Nephron progenitor cell (in vitro differentiated cells): ENCODE results near the gene TMEM139.

Source experiments
- DNase-seq: peaks from one replicate; pipeline ENCODE4 v3.0.0; 2021
- H3K27ac Mint-ChIP-seq: 2 replicates; pipeline ENCODE4 v1.8.0; 2021; ENCODE audit warnings: mild to moderate bottlenecking, moderate library complexity, mixed read lengths
- H3K27me3 Mint-ChIP-seq: 2 replicates; pipeline ENCODE4 v1.8.0; 2021; ENCODE audit warnings: mild to moderate bottlenecking, low read depth, mixed read lengths; ENCODE audit not compliant: poor library complexity
- H3K36me3 Mint-ChIP-seq: 2 replicates; pipeline ENCODE4 v1.8.0; 2021; ENCODE audit warnings: low read depth, mixed read lengths
- H3K4me1 Mint-ChIP-seq: 2 replicates; pipeline ENCODE4 v1.8.0; 2021; ENCODE audit warnings: mixed read lengths
- H3K4me3 Mint-ChIP-seq: 2 replicates; pipeline ENCODE4 v1.8.0; 2021; ENCODE audit warnings: mild to moderate bottlenecking, moderate library complexity, mixed read lengths
- H3K9me3 Mint-ChIP-seq: 2 replicates; pipeline ENCODE4 v1.8.0; 2021; ENCODE audit warnings: mild to moderate bottlenecking, moderate library complexity, mixed read lengths
- TF ChIP-seq, protein P1 (sequence below): fragments of 200-600 bp; sonication (generic); IDR thresholded peaks from 2 replicates; pipeline ENCODE4 v1.5.0; 2021; ENCODE audit warnings: antibody characterized with exemption

The TMEM139 gene

DNA sequence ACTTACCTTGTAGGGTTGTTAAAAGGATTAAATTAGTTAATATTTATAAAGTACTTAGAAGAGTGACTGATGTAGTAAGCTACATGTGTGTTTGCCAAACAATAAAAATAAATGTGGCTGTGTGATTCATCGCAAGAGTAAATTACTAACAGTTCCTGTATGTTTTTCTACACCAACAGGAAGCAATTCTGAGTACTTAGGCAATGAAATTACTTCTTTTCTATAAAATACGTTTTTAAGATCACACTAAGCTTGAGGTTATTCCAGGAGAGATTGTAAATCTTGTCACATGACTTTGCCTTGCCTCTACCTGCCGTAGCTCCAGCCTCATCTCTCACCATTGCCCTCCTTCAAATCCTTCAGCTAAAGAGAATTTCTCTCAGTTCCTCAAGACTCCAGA is 39.6 kb upstream of the TMEM139 start:
- H3K9me3 Mint-ChIP-seq, result peaks cover 4% of the 10 kb centered on the region
- H3K4me1 Mint-ChIP-seq, result peaks cover 41% of the 10 kb centered on the region
- H3K27me3 Mint-ChIP-seq, result peaks cover 35% of the 10 kb centered on the region
- no peak overlapping the region for H3K4me3 Mint-ChIP-seq
- TF ChIP-seq, protein P1, sequence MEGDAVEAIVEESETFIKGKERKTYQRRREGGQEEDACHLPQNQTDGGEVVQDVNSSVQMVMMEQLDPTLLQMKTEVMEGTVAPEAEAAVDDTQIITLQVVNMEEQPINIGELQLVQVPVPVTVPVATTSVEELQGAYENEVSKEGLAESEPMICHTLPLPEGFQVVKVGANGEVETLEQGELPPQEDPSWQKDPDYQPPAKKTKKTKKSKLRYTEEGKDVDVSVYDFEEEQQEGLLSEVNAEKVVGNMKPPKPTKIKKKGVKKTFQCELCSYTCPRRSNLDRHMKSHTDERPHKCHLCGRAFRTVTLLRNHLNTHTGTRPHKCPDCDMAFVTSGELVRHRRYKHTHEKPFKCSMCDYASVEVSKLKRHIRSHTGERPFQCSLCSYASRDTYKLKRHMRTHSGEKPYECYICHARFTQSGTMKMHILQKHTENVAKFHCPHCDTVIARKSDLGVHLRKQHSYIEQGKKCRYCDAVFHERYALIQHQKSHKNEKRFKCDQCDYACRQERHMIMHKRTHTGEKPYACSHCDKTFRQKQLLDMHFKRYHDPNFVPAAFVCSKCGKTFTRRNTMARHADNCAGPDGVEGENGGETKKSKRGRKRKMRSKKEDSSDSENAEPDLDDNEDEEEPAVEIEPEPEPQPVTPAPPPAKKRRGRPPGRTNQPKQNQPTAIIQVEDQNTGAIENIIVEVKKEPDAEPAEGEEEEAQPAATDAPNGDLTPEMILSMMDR, result no peak
- no peaks in the 10 kb centered on the region for H3K36me3 Mint-ChIP-seq
- no peak for DNase-seq
- no peak overlapping the region for H3K27ac Mint-ChIP-seq

DNA sequence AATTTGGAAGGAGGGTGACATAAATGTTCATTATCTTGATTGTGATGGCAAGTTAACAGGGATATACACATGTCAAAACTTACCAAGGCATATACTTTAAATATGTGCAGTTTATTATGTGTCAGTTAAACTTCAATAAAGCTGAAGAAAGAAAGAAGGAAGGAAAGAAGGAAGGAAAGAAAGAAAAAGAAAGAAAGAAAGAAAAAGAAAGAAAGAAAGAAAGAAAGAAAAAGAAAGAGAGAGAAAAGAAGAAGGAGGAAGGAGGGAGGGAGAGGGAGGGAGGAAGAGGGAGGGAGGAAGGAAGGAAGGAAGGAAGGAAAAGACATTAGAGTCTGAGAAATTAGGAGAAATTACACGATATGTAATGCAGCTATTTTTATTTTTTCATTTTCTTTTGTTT is 37.4 kb upstream of the TMEM139 start:
- H3K27me3 Mint-ChIP-seq, result peaks cover 28% of the 10 kb centered on the region
- peaks cover 22% of the 10 kb centered on the region for H3K4me1 Mint-ChIP-seq
- DNase-seq, result no peak
- TF ChIP-seq, protein P1, result no peak
- H3K4me3 Mint-ChIP-seq, result no peak overlapping the region
- peak overlapping the region; percentile 33 for H3K27ac Mint-ChIP-seq
- H3K9me3 Mint-ChIP-seq, result peaks cover 7% of the 10 kb centered on the region
- H3K36me3 Mint-ChIP-seq, result no peaks in the 10 kb centered on the region

DNA sequence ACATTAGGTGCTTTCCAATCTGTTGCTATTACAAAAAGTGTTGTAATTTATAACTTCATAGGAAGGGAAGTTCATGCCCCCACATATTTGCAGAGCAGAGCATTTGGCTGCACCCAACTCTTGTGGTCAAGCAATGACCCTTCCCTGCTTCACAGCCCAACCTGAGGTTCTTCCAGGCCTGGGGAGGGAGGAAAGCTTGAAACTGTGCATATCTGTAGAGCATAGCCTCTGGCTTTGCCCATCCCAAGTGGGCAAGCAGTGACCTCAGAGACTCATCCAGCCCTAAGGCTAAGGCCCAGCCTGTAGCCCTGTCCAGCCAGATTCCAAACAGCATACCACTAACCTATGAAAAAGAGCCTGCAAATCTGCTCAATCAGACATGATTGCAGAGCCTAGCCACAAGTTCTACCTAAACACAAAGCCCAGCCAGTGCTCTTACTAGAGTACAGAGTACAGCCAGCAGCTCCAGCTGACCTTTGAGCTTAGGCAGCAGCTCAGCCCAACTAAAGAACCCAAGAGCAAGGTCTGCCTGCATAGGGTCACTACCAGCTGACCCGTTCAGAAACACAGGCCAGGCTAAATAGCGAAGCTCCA is 35.9 kb upstream of the TMEM139 start:
- peaks cover 19% of the 10 kb centered on the region for H3K9me3 Mint-ChIP-seq
- peaks cover 28% of the 10 kb centered on the region for H3K27me3 Mint-ChIP-seq
- no peak for DNase-seq
- H3K4me1 Mint-ChIP-seq, result peaks cover 8% of the 10 kb centered on the region
- no peak overlapping the region for H3K4me3 Mint-ChIP-seq
- TF ChIP-seq, protein P1, result no peak
- H3K27ac Mint-ChIP-seq, result no peak overlapping the region
- H3K36me3 Mint-ChIP-seq, result peaks cover 6% of the 10 kb centered on the region

DNA sequence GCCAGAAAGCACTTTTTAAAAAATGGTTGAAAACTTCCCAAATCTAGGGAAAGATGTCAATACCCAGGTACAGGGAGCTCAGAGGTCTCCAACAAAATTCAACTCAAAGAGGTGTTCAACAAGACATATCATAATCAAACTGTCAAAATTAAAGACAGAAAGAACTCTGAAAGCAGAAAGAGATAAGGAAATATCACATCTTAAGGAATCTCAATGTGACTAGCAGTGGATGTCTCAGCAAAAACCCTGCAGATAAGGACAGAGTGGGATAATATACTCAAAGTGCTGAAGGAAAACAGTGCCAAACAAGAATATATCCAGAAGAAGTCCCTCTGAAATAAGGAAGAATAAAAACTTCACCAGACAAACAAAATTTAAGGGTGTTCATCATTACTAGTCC is 34.6 kb upstream of the TMEM139 start:
- H3K27ac Mint-ChIP-seq, result no peak overlapping the region
- peaks cover 25% of the 10 kb centered on the region for H3K9me3 Mint-ChIP-seq
- no peak for DNase-seq
- H3K36me3 Mint-ChIP-seq, result peaks cover 7% of the 10 kb centered on the region
- TF ChIP-seq, protein P1, result no peak
- H3K4me3 Mint-ChIP-seq, result no peak overlapping the region
- H3K4me1 Mint-ChIP-seq, result no peaks in the 10 kb centered on the region
- H3K27me3 Mint-ChIP-seq, result peaks cover 32% of the 10 kb centered on the region

DNA sequence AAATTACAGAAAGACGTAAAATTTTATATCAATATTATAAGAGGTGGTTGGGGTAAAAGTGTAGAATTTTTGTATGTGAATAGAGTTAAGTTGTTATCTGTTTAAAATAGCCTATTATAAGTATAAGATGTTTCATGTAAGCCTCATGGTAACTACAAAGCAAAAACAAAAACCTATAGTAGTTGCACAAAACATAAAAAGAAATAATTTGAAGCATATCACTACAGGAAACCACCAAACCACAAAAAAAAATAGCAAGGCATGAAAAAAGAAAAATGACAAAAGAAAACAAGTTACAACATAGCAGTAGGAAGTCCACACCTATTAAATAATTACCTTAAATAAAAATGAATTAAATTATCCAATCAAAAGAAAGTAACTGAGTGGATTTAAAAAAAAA is 33.9 kb upstream of the TMEM139 start:
- Mint-ChIP-seq H3K27ac (no peak overlapping the region), H3K4me3 (no peak overlapping the region), H3K36me3 (peaks cover 7% of the 10 kb centered on the region), H3K4me1 (no peaks in the 10 kb centered on the region), H3K9me3 (peaks cover 25% of the 10 kb centered on the region), H3K27me3 (peaks cover 31% of the 10 kb centered on the region)
- TF ChIP-seq, protein P1, result no peak
- no peak for DNase-seq

DNA sequence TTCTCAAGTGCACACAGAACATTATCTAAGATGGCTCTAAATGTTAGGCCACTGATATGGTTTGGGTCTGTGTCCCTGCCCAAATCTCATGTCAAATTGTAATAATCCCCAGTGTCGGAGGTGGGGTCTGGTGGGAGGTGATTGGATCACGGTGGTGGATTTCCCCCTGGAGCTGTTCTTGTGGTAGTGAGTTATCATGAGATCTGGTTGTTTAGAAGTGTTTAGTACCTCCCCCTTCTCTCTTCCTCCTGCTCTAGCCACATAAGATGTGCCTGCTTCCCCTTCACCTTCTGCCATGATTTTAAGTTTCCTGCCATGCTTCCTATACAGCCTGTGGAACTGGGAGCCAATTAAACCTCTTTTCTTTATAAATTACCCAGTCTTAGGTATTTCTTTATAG is 32.8 kb upstream of the TMEM139 start:
- TF ChIP-seq, protein P1, result no peak
- Mint-ChIP-seq H3K27ac (no peak overlapping the region), H3K36me3 (peaks cover 7% of the 10 kb centered on the region), H3K27me3 (peaks cover 26% of the 10 kb centered on the region), H3K4me1 (no peaks in the 10 kb centered on the region), H3K4me3 (no peak overlapping the region), H3K9me3 (peaks cover 25% of the 10 kb centered on the region)
- DNase-seq, result no peak
